Measurements from ENCODE around the gene CYB5D1.

- TF ChIP-seq, protein P1, sequence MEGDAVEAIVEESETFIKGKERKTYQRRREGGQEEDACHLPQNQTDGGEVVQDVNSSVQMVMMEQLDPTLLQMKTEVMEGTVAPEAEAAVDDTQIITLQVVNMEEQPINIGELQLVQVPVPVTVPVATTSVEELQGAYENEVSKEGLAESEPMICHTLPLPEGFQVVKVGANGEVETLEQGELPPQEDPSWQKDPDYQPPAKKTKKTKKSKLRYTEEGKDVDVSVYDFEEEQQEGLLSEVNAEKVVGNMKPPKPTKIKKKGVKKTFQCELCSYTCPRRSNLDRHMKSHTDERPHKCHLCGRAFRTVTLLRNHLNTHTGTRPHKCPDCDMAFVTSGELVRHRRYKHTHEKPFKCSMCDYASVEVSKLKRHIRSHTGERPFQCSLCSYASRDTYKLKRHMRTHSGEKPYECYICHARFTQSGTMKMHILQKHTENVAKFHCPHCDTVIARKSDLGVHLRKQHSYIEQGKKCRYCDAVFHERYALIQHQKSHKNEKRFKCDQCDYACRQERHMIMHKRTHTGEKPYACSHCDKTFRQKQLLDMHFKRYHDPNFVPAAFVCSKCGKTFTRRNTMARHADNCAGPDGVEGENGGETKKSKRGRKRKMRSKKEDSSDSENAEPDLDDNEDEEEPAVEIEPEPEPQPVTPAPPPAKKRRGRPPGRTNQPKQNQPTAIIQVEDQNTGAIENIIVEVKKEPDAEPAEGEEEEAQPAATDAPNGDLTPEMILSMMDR (IDR thresholded peaks at IDR 0.05; ENCODE audit: insufficient read depth, low read length): no peak
- TF ChIP-seq, protein P2, sequence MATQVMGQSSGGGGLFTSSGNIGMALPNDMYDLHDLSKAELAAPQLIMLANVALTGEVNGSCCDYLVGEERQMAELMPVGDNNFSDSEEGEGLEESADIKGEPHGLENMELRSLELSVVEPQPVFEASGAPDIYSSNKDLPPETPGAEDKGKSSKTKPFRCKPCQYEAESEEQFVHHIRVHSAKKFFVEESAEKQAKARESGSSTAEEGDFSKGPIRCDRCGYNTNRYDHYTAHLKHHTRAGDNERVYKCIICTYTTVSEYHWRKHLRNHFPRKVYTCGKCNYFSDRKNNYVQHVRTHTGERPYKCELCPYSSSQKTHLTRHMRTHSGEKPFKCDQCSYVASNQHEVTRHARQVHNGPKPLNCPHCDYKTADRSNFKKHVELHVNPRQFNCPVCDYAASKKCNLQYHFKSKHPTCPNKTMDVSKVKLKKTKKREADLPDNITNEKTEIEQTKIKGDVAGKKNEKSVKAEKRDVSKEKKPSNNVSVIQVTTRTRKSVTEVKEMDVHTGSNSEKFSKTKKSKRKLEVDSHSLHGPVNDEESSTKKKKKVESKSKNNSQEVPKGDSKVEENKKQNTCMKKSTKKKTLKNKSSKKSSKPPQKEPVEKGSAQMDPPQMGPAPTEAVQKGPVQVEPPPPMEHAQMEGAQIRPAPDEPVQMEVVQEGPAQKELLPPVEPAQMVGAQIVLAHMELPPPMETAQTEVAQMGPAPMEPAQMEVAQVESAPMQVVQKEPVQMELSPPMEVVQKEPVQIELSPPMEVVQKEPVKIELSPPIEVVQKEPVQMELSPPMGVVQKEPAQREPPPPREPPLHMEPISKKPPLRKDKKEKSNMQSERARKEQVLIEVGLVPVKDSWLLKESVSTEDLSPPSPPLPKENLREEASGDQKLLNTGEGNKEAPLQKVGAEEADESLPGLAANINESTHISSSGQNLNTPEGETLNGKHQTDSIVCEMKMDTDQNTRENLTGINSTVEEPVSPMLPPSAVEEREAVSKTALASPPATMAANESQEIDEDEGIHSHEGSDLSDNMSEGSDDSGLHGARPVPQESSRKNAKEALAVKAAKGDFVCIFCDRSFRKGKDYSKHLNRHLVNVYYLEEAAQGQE (IDR thresholded peaks at IDR 0.05; ENCODE audit: insufficient replicate concordance, low read depth): no peak
- no peak for TF ChIP-seq POLR2AphosphoS5 (IDR thresholded peaks at IDR 0.05; ENCODE audit: low read depth)
- no peak for TF ChIP-seq SPI1 (IDR thresholded peaks at IDR 0.05; ENCODE audit: borderline replicate concordance, low read depth)
- no peak for TF ChIP-seq GABPA (IDR thresholded peaks at IDR 0.05; ENCODE audit: low read depth)
These were observed 30.5 kb downstream of the CYB5D1 start, which contains the start of gene CHD3 for GRCh38 chr17:7888184-7888920.

Measured in HL-60 (cell line).